Activated T-helper 9 cell treated with anti-CD3 and anti-CD28 coated beads, Interleukin-2, amount 50 U/mL, for 16 hours (primary cell): ENCODE data around the gene RALB.
A peak's percentile ranks its signal among the peaks of the same experiment; 100 is the strongest.
"Not testable (repeated sequence)": the region's sequence is repeated elsewhere in the genome, so short reads cannot be mapped to it uniquely, and the experiment has no call there.

Experiments used
- DNase-seq: peaks from one replicate; pipeline ENCODE4 v3.0.0-alpha.2; 2020; ENCODE audit warnings: low read depth

RALB gene

DNA sequence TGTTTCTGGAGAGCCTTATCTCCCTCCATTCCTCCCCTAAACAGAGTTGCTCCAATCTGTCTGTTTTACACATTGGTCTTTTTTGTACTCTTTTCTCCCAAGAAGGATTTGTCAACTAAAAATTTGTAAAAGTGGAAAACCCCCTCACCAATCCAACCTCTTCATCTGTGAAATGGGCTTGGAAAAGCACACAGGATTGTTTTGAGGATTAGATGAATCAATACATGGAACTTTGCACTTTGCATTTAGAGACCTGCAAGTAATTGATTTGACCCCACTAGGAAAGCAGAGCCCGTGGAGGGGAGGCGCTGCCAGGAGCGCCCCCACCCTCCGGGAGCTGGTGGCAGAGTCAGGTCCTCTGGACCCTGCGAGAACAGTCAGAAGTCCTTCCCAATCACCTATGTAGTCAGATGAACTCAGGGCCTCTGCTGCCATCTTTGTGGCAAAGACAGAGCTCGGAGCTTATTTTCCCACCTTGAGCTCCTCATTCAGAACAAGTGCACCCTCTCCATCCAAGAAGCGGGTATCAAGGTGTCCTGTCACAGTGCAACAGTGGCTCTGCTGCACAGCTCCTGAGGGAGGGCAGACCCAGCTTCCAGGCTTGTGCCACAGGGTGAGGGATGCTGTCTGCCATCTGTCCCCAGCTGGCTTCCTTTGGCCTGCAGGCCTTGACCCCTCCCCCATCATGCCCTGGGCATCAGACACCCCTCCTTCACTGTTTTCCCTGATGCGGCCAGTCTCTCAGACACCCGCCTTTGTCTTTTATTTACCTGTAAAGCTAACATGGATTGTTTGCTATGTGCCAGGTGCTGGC, 27.7 kb upstream of the RALB start:
- no peak for DNase-seq

DNA sequence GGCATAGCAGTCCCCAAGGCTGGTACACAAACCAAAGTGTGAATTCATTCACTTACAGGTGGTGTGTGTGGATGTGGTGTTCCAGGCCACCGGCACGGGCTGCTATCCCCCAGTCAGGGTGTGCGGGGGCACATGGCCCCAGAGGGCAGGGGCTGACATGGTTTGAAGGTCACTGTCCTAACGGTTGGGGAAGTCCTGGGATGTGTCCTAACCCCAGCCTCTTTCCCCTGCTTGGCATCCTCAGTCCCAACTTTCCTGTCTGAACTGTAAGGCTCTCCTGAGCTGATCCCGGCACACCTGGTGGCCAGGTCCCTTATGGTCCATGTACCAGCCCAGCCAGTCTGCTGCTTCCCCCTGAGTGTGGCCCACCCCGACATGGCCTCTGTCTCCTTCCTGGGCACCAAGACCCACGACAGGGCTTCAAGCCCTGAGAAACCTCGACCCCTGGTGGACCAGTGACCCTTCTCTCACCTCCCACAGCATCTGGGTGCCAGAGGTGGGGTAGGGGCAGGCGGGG, 27.0 kb upstream of the RALB start:
- no peak for DNase-seq

DNA sequence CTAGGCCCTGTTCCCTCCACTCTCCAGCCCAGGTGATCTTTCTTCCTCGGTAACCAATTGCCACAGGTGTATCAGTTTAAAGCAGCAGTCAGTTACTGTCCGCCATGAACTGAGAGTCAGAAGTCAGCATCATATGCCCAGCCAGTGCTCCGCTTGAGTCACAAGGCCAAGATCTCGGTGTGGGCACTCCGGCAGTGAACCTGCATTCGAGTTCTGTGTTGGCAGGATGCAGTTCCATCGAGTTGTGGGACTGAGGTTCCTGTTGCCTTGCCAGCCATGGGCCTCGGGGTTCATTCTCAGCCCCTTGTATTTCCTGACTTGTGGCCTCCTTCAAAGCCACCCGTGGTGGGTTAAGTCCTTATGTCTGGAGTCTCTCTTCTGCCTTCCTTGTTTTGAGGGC, 26.3 kb upstream of the RALB start:
- DNase-seq: no peak

DNA sequence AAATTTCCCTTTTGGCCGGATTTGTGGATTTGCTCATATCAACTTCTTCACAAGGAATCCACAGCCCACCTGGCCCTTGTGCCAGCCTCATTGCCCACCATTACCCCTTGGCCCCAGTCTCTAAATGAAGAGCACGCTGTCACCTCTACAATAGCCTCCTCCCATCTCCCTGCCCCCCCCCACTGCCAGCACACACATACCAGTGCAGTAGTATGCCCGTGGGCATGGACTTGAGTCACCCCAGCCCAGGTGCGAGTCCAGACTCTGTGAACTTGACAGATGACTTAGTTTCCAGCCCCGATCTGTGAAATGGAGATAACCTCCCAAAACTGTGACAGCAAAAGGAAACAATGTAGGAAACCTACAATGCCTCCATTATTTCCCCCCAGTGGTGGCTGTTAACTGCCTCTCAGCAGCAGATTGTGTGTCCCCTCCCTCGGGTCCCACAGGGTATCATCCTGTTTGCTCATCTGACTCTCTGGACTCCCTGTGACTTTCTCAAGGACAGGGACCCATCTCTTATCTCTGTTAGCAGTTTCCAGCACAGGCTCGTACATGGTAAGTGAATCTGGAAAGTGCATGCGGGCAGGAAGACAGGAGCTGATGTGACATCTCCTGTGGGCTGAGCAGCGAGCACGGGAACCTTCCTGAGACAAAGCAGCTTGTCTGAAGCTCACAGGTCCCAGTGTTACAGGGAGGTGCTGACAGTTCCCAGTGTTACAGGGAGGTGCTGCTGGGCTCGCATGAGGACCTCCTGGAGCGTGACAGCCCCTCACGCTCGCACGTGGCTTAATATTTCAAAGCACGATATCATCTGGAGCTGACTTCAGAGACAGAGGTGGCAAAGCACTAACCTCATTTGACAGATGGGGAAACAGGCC, 25.3 kb upstream of the RALB start:
- DNase-seq: no peak

DNA sequence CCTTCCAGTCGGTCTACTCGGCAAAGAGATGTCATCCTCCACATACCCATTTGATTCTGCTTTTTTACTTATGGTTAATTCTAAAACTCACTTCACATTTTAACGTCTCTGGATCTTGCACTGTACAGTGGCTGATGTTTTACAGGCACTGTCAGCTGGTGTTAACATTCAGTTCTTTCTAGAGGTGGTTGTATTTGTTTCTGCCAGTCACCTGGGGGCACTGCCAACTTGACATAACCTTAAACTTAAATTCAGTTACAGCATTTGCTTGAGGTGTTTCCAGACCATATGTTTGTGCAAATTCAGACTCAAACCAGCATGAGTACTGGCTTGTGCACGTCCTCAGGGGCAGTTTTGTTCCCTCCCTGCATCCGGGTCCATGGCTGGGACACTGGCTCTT, 24.1 kb upstream of the RALB start:
- no peak for DNase-seq

DNA sequence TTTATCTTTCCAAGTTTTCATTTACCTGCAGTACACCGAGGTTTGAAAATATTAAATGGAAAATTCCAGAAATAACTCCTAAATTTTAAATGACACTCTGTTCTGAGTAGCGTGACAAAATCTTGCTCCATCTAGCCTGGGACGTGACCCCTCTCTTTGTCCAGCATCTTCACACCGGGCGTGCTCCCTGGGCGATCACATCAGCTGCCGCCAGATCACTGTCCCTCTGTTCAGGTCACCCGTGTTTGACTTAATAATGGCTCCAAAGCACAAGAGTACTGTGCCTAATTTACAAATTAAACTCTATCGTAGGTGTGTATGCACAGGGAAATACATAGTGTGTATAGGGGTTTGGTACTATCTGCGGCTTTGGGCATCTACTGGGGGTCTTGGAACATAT, 23.3 kb upstream of the RALB start:
- no peak for DNase-seq

DNA sequence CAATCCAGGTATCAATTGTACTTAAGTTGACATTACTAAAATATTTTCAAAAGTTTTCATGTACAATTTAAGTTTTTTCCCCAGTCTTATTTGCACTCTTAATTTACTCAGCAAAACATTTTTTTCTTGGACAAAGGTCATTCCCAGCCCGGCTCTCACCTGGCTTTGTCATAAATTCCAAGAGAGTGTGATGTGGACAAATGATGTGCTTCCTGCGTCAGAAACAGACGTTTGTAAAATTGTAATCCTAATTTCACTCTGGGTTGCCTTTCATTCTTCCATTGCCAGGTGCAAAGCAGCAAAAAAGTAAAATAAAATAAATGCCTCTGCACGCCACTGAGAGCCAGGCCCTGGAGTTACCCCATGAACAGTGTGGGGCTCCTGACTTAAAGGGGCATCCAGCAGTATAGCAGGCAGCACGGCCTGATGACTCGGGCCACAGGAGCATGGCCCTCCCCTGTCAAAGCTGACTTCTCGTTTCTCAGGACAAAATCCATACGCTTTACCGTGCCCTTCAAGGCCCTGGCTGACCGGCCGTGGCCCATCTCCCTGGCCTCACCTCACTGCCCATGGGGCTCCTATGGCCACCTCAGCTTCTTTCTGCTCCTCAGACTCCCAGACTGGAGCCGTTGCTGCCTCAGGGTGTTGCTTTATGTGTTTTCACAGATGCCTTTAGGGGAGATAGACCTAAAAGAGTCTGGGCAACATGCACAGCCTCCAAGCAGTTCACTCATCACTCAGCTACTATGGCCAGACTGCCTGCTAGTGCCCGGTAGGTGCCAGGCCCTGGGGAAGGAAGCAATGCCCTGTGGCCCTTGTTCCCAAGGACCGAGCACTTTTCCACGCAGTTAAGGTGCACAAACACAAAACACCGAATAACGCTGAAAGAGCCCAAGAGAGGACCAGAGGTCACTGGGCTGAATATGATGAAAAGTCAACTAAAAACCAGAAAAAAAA, 21.9 kb upstream of the RALB start:
- DNase-seq: no peak

DNA sequence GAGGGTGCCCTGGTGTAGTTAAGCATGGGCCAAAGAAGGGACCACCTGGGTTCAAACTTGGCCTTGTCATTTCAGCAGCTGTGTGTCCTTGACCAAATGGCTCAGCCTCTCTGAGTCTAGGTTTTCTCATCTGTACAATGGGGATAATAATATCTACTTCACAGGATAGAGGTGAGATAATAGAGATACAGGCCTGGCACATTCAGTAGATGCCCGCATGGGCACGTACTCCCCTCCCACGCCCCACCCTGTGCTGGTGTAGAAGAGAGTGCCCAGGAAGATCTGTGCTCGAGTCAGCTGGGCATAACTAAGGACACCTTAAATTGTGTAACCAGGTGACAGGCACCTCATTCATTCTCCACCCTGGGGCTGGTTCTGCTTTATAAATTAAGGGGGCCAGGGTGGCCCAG, 21.1 kb upstream of the RALB start:
- peak; percentile 32 for DNase-seq

DNA sequence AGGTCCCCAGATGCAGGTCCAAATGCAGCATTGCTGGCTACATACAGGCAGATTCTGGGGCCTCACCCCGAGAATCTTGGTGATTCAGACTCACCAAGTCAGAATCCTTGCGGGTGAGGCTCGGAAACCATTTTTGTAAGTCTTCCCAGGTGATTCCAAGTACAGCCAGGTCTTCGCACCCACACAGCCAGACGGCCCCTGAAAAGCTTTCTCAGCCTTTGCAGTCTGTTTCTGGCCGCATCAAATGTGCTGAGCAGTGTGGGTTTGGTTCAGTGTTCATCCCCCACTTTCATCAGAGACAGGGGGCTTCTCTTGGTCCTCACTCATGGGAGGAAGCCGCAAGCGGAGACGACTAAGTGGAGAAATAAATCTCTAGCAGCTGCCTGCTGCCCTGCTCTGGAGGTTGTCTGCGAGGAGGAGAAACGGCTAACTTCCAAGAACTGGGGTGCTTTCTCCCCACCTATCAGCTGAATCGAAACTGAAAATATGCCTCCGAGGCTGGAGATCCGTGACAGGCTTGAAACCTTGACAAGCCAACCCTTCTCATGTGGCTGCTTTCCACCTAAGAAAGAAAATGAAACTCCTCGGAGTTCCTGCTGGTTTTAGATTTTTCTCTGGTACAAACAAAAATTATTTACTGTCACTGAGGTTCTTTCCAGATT, 20.5 kb upstream of the RALB start:
- peak; percentile 49 for DNase-seq

DNA sequence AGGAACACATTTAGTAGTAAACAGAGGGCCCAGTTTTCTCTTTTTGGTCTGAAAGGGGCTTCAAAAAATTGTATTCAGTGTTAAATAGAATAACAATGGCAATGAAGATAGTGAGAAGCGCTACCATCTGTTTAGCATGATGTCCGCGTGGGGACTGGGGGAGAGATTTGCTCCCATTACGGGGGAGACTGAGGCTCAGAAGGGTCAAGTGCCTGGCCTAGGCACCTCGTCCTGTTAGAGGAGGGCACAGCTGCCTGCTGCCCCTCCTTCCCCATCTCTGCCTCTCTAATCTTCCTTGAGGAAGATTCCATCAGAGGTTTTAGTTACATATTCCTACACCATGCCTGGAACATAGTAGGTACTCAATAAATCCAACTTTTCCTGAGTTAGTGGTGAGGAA, 19.4 kb upstream of the RALB start:
- no peak for DNase-seq

DNA sequence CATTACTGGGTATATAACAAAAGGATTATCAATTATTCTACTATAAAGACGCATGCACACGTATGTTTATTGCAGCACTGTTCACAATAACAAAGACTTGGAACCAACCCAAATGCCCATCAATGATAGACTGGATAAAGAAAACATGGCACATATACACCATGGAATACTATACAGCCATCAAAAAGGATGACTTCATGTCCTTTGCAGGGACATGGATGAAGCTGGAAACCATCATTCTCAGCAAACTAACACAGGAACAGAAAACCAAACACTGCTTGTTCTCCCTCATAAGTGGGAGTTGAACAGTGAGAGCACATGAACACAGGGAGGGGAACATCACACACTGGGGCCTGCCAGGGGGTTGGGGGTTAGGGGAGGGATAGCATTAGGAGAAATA, 17.5 kb upstream of the RALB start:
- not testable (repeated sequence) for DNase-seq

DNA sequence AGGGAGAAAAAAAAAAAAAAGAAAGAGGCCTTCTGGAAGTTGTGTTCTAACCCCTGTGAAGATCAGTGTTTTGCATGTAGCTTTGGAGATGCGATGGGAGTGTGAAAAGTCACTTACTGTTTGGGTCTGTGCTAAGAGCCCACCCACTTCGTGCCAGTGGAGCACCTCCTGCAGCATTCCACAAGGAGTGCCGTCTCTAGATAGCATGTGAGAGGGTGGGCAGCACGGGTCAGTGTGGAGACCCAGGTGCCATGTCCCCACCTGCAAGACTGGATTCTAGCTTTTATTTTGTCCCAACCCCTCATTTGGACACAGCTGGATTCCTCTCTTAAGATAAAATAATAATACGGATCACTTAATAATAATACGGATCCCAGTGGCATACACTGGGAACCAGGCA, 17.0 kb upstream of the RALB start:
- DNase-seq: no peak

DNA sequence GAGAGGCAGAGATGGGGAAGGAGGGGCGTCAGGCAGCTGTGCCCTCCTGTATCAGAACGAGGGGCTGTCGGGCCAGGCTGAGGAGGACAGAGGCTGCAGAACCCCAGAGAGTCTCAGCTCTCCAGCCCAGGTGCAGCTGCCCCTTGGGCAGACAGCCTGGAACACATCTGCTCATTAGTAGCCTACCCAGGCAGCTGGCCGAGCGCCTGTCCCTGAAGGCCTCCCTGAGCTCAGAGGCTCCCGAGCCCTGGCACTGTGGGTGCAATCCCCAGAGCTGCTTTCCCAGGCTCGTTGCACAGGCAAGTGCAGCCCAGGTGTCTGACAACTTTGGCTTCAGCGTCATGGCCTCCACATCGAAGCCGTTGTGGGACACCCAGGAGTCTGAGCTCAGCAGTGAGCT, 16.3 kb upstream of the RALB start:
- DNase-seq: no peak

DNA sequence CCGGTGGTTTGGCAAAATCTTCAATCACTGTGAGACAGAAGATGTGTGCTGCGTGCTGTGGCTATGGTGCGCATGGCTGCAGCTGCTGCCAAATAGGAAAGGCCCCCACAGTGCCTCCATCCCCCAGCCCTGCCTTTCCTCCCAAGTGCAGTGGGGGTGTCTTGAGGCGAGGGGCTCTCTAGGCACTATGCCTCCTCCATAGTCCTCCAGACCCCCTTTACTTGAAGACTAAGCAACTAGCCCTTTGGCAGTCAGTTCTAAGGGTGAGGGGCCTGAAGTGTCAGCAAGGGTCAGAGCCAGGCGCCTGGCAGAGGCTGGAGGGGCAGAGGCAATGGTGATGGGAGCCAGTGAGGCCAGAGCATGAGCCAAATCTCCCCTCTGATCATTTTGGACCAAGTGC, 15.9 kb upstream of the RALB start:
- no peak for DNase-seq

DNA sequence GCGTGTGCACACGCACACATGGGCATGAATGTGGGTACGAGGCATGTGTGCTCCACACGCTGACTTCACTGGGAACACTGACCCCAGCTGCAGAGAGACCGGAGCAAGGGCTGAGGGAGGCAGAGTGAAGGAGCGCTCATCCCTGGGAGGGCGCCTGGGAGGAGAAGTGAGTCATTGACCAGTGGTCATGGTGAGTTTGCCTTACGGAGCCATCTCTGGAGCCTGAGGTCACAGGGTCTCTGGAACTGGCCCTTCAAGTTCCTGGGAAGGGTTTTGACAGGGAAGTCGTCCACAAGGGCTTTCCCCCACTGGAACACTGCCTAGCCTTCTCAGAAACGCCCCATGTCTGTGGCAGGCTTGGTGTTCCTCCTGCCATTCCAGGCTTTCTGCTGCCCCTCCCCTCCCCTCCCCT, 15.2 kb upstream of the RALB start:
- DNase-seq: no peak

DNA sequence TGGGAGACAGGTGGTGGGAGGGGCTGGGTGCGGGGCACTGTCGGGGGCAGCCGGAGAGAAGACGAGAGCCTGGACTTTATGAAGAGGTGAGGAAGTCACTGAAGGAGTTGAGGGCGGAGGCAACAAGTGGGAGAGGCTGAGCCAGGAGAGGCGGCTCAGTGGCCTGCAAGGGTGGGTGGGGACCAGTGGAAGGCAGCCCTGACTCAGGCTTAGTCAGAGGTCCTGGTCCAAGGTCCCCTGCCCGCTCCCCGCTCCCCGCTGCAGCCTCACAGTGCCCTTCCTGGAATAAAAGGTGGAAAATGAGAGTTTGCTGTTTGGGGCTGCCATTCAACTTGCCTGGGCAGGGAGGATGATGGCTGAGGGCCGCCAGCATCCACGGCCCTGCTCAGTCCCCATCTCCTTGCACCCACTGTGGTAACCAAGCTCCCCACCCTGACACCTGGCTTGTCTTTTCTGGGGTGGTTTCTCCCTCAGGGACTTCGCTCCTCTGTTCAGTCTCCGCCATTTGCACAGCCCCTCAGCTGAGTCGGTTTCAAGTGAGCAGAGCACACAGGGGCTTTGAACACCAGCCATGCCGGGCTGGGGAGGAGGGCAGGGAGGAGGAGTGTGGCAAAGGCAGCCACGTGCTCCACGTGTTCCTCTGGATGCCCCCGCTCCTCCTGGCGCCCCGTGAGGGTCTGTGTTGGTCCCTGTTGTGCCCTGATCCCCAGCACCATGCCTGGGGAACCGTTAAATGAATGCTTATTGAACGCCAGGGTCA, 13.7 kb upstream of the RALB start:
- no peak for DNase-seq

DNA sequence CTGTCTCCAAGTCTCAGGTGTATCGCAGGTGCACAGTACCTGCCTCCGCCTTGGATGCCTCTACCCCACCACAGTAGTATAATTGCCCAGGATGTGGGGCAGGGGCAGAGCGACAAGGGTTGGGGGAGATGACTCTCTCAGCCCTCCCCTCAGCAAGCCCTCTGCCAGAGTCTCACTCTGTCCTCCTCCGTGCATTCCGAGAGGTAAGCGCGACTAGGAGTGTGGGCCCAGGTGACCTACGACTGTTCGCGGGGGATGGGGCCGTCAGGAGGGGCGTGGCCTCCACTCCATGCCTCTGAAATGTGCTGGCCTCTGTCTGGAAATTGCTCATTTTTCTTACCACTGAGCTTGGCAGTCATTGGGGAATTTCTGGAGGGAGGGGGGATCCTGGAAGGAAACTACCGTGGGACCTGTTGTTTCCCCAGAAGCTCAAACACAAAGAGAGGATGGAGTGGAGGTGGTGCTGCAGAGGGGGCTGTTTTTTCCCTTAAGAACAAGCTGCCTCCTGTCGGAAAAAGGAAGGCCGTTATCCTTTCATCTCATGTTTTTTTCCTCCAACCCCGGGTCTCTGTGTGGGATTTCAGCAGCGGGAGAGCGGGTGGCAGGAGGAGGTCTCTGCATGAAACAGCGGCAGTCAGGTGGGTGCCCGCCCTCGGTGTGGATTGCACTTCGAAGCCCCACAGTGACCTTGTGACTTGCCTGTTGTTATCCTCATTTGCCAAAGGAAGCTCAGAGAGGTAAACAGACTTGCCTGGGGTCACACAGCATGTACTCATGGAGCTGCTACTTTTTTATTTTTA, 13.0 kb upstream of the RALB start:
- no peak for DNase-seq

DNA sequence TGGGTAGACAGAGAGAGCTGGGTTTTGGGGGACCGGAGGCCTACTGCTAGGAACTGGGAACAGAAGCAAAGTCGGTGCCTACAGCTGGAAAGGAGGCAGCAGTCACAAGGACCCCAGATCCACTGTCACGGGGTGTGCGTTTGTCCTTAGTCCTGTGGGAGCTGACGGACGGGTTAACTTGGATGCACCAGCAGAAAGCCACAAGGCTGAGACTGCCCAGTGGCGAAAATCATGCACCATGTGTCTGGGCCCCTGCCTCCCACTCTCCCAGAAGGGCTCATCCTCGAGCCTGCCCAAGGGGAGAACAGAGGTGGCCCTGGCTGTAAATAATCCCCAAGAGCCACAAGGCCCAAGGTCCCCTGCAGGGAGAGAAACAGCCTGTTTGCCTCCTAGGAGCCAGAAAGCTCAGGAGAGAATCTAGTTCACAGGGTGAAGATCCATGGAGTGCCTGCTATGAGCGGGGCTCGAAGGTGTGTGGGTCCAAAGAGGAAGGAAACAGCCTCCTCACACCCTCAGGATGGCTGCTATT, 11.7 kb upstream of the RALB start:
- DNase-seq: no peak

DNA sequence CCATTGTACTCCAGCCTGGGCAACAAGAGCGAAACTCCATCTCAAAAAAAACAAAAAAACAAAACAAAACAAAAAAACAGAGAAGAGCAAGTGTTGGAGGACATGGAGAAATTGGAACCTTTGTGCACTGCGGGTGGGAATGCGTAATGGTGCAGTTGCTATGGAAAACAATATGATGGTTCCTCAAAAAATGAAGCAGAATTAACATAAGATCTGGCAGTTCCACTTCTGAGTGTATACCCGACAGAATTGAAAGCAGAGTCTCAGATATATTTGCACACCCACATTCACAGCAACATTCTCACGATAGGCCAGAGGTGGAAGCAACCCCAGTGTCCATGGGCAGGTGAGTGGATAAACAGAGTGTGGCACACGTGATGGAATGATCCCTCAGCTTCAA, 11.0 kb upstream of the RALB start:
- no peak for DNase-seq

DNA sequence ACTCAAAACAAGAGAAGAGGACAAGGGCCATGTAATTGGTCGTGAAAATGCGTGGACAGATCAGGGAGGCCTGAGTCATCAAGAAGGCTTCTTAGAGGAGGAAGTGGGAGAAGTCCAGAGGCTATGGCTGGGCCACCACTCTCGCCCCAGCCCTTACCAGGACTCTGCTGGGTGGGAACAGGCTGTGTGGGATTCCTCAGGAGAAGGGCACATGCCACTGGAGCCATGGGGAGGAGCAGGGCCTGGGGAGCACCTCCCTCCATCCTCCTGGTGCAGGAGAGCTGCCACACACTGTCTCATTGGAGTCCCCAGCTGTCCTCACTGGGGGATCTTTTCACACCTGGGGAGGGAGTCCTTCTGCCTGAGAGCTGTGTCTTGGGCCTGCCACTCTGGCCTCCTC, 9.4 kb upstream of the RALB start:
- DNase-seq: no peak
